Mesothelial cell of epicardium (in vitro differentiated cells): ENCODE results near the gene UBE3C. TPM values are rescaled to one million over a fixed set of nuclear protein-coding genes. Genes with fewer than 3 reads are reported as not detected.

ENCODE experiments used
- DNase-seq, 2 experiments: peaks; one replicate each; pipeline ENCODE4 v3.0.0; 2021; ENCODE audit warnings: low spot score in 2 of 2; ENCODE audit not compliant: unreplicated experiment in 2 of 2
- H3K27ac Mint-ChIP-seq: 2 replicates; pipeline ENCODE4 v1.8.0; 2021; ENCODE audit warnings: mixed read lengths
- H3K27me3 Mint-ChIP-seq: 2 replicates; pipeline ENCODE4 v1.8.0; 2021; ENCODE audit warnings: low read depth, mixed read lengths
- H3K36me3 Mint-ChIP-seq: 2 replicates; pipeline ENCODE4 v1.8.0; 2021; ENCODE audit warnings: mixed read lengths
- H3K4me1 Mint-ChIP-seq: 2 replicates; pipeline ENCODE4 v1.8.0; 2021; ENCODE audit warnings: mixed read lengths
- H3K4me3 Mint-ChIP-seq: 2 replicates; pipeline ENCODE4 v1.8.0; 2021; ENCODE audit warnings: mild to moderate bottlenecking, moderate library complexity, mixed read lengths
- H3K9me3 Mint-ChIP-seq: 2 replicates; pipeline ENCODE4 v1.8.0; 2021; ENCODE audit warnings: mixed read lengths
- CTCF ChIP-seq: fragments of 200-600 bp; sonication (generic); IDR thresholded peaks from one replicate; pipeline ENCODE4 v1.5.0; 2021; ENCODE audit warnings: antibody characterized with exemption; ENCODE audit not compliant: unreplicated experiment
- total RNA-seq: library from RNA; stranded (reverse); gene quantifications from 3 replicates; pipeline ENCODE4 v1.2.1, GENCODE V29; 2021

UBE3C gene
- total RNA-seq = 56.4 to 58.8 TPM (median 57.1 TPM) in 3 replicates

- H3K4me3 Mint-ChIP-seq = peak within 1 kb of the TSS; percentile 80
- H3K4me1 Mint-ChIP-seq = peaks cover 31% of the 10 kb centered on the region
- H3K36me3 Mint-ChIP-seq = peaks cover 2% of the 10 kb centered on the region
- no peaks in the 10 kb centered on the region for H3K9me3 Mint-ChIP-seq
- DNase-seq = peak; percentile 84 to 89
- no peak for TF ChIP-seq CTCF
- peaks cover 3% of the 10 kb centered on the region for H3K27me3 Mint-ChIP-seq
- peak within 1 kb of the TSS; percentile 91 for H3K27ac Mint-ChIP-seq
Observed at GRCh38 chr7:157138424-157139110, at the start of gene UBE3C. TSS of gene UBE3C (plus strand) at chr7:157138926. CDS start at chr7:157139273, 347 bp downstream.

- H3K4me1 Mint-ChIP-seq = no peaks in the 10 kb centered on the region
Observed at GRCh38 chr7:157089100-157089610, 49.6 kb upstream of the UBE3C start.

GRCh38 chr7:157090485-157091165, 48.1 kb upstream of the UBE3C start:
- H3K9me3 Mint-ChIP-seq = peaks cover 13% of the 10 kb centered on the region
- DNase-seq = no peak
- H3K4me3 Mint-ChIP-seq = no peak overlapping the region
- TF ChIP-seq CTCF = no peak
- H3K27ac Mint-ChIP-seq = no peak overlapping the region
- H3K4me1 Mint-ChIP-seq = no peaks in the 10 kb centered on the region
- no peaks in the 10 kb centered on the region for H3K36me3 Mint-ChIP-seq
- peaks cover 15% of the 10 kb centered on the region for H3K27me3 Mint-ChIP-seq

More at GRCh38 chr7:157089100-157089610, 49.6 kb upstream of the UBE3C start:
- no peaks in the 10 kb centered on the region for H3K36me3 Mint-ChIP-seq
- H3K4me3 Mint-ChIP-seq = no peak overlapping the region
- H3K9me3 Mint-ChIP-seq = peaks cover 18% of the 10 kb centered on the region
- H3K27me3 Mint-ChIP-seq = peaks cover 15% of the 10 kb centered on the region
- TF ChIP-seq CTCF = no peak
- no peak for DNase-seq
- H3K27ac Mint-ChIP-seq = no peak overlapping the region

- no peak for TF ChIP-seq CTCF
- Mint-ChIP-seq H3K27ac (peak overlapping the region; percentile 61), H3K9me3 (peaks cover 10% of the 10 kb centered on the region), H3K36me3 (no peaks in the 10 kb centered on the region), H3K4me1 (peaks cover 10% of the 10 kb centered on the region), H3K4me3 (peak overlapping the region; percentile 20), H3K27me3 (peaks cover 3% of the 10 kb centered on the region)
- DNase-seq = no peak
Observed at GRCh38 chr7:157096286-157097055, 42.3 kb upstream of the UBE3C start.

- H3K36me3 Mint-ChIP-seq = no peaks in the 10 kb centered on the region
- TF ChIP-seq CTCF = no peak
- H3K4me1 Mint-ChIP-seq = peaks cover 10% of the 10 kb centered on the region
- H3K27ac Mint-ChIP-seq = peak overlapping the region; percentile 61
- no peak for DNase-seq
- H3K27me3 Mint-ChIP-seq = peaks cover 7% of the 10 kb centered on the region
- H3K4me3 Mint-ChIP-seq = peak overlapping the region; percentile 2
- H3K9me3 Mint-ChIP-seq = peaks cover 12% of the 10 kb centered on the region
Observed at GRCh38 chr7:157097056-157097329, 41.7 kb upstream of the UBE3C start.
